ENCODE measurements around the gene HORMAD1.

GRCh38 chr1:150661156-150661555, 59.5 kb downstream of the HORMAD1 start:
- TF ChIP-seq CTCF (conservative IDR thresholded peaks at IDR 0.05 in 1 of 2, IDR thresholded peaks at IDR 0.05 in 1 of 2; ENCODE audit: low read depth in 1 of 2, low read length in 2 of 2) (no peak), EZH2 (IDR thresholded peaks at IDR 0.05; ENCODE audit: low read length, missing control alignments) (no peak)

Measured in fibroblast of lung (primary cell).